HCT116 (cell line): ENCODE results near the gene APOM. TPM values are rescaled to one million over a fixed set of nuclear protein-coding genes. Genes with fewer than 3 reads are reported as not detected.

Experiments
- ATAC-seq: fragments of 200-7000 bp; cut with Tn5 transposase; 2 replicates; pipeline ENCODE4 v1.9.1; 2020; ENCODE audit warnings: mild to moderate bottlenecking, moderate library complexity
- BruUV-seq: library from RNA; stranded (reverse); fragments of 400-500 nt; replicated peaks from 2 replicates; lab custom pipeline; 2021; lab: Mats Ljungman, UMichigan
- CTCF ChIA-PET: fragments of 300-600 bp; sonication (Branson Sonifier 250); formaldehyde crosslinking; loops from one replicate; lab custom pipeline; 2021; ENCODE audit warnings: antibody characterized with exemption; lab: Charles Lee
- POLR2A ChIA-PET: fragments of 300-600, 350-600 bp; sonication (Branson Sonifier 250); formaldehyde crosslinking; loops from one replicate; lab custom pipeline; 2021; ENCODE audit warnings: antibody characterized with exemption; lab: Charles Lee
- RAD21 ChIA-PET, 2 experiments: fragments of 300-600 bp; sonication (Branson Sonifier 250); formaldehyde crosslinking; loops; one replicate each; lab custom pipeline; 2023; ENCODE audit warnings: low total read pairs in 2 of 2; ENCODE audit not compliant: uncharacterized antibody in 2 of 2, unreplicated experiment in 2 of 2, low non-redundant PET in 1 of 2; lab: Charles Lee
- DNase-seq: peaks from one replicate; pipeline ENCODE4 v3.0.0-alpha.2; 2010; ENCODE audit warnings: low read depth, low spot score
- H2AFZ ChIP-seq: fragments of 200-600 bp; shearing (Covaris generic), sonication (generic); 2 replicates; pipeline ENCODE4 v1.6.1; 2017; ENCODE audit warnings: low read depth, mixed run types, mixed read lengths, antibody characterized with exemption, low read length; ENCODE audit not compliant: poor library complexity, severe bottlenecking
- H3K27ac ChIP-seq: 2 replicates; pipeline ENCODE4 v1.5.1; 2012; ENCODE audit warnings: low read depth, low read length
- H3K27me3 ChIP-seq: fragments of 200-600 bp; sonication (generic); 2 replicates; pipeline ENCODE4 v1.6.1; 2016; ENCODE audit warnings: mixed run types, low read length, mixed read lengths; ENCODE audit not compliant: insufficient read depth
- H3K36me3 ChIP-seq, 2 experiments: fragments of 200-500 bp in 1 of 2; fragments of 200-600 bp in 1 of 2; sonication (Bioruptor generic) in 1 of 2; sonication (generic) in 1 of 2; 2 replicates each; pipeline versions ENCODE4 v1.5.1 to v1.6.1; 2014 to 2016; ENCODE audit warnings: low read length in 2 of 2, inconsistent platforms in 1 of 2, mixed read lengths in 1 of 2, mixed run types in 1 of 2; ENCODE audit not compliant: insufficient read depth in 2 of 2, control insufficient read depth in 1 of 2
- H3K4me1 ChIP-seq, 2 experiments: fragments of 200-600 bp in 1 of 2; sonication (generic) in 1 of 2; 2 replicates each; pipeline versions ENCODE4 v1.5.1 to v1.6.1; 2012 to 2017; ENCODE audit warnings: low read length in 2 of 2, inconsistent platforms in 1 of 2, mild to moderate bottlenecking in 1 of 2, mixed read lengths in 1 of 2, mixed run types in 1 of 2, moderate library complexity in 1 of 2; ENCODE audit not compliant: insufficient read depth in 2 of 2, control insufficient read depth in 1 of 2
- H3K4me2 ChIP-seq: fragments of 200-600 bp; sonication (generic); 2 replicates; pipeline ENCODE4 v1.6.1; 2017; ENCODE audit warnings: mixed run types, low read length, mixed read lengths
- H3K4me3 ChIP-seq, 2 experiments: fragments of 200-600 bp in 1 of 2; sonication (generic) in 1 of 2; replicated peaks in 1 of 2; 2 replicates each; pipeline ENCODE4 v1.5.1; 2011 to 2016; ENCODE audit warnings: low read length in 2 of 2, control low read depth in 1 of 2, low read depth in 1 of 2, mild to moderate bottlenecking in 1 of 2, mixed read lengths in 1 of 2, mixed run types in 1 of 2
- H3K79me2 ChIP-seq: fragments of 200-600 bp; sonication (generic); 2 replicates; pipeline ENCODE4 v1.6.1; 2017; ENCODE audit warnings: mild to moderate bottlenecking, mixed run types, low read length, moderate library complexity, mixed read lengths; ENCODE audit not compliant: insufficient read depth
- H3K9ac ChIP-seq: fragments of 200-600 bp; sonication (generic); 2 replicates; pipeline ENCODE4 v1.6.1; 2016; ENCODE audit warnings: low read length, mixed read lengths
- H3K9me2 ChIP-seq: fragments of 200-600 bp; sonication (generic), shearing (Covaris generic); 2 replicates; pipeline ENCODE4 v1.6.1; 2017; ENCODE audit warnings: mixed run types, mild to moderate bottlenecking, moderate library complexity; ENCODE audit not compliant: insufficient read depth
- H3K9me3 ChIP-seq, 2 experiments: fragments of 200-500 bp in 1 of 2; fragments of 200-600 bp in 1 of 2; sonication (Bioruptor generic) in 1 of 2; sonication (generic) in 1 of 2; 2 replicates each; pipeline ENCODE4 v1.6.1; 2014 to 2017; ENCODE audit warnings: low read length in 2 of 2, mixed read lengths in 2 of 2, inconsistent platforms in 1 of 2, low read depth in 1 of 2, mild to moderate bottlenecking in 1 of 2, mixed run types in 1 of 2, moderate library complexity in 1 of 2; ENCODE audit not compliant: control insufficient read depth in 1 of 2, insufficient read depth in 1 of 2
- H4K20me1 ChIP-seq: fragments of 200-600 bp; sonication (generic), shearing (Covaris generic); 2 replicates; pipeline ENCODE4 v1.6.1; 2017; ENCODE audit warnings: mixed run types, mild to moderate bottlenecking, moderate library complexity; ENCODE audit not compliant: insufficient read depth
- CBX3 ChIP-seq: IDR thresholded peaks from 2 replicates; pipeline ENCODE4 v1.6.1; 2012; ENCODE audit warnings: low read depth
- EGR1 ChIP-seq: IDR thresholded peaks from 2 replicates; pipeline ENCODE4 v1.6.1; 2012; ENCODE audit warnings: low read depth
- ELF1 ChIP-seq: IDR thresholded peaks from 2 replicates; pipeline ENCODE4 v1.6.1; 2012; ENCODE audit warnings: low read depth, borderline replicate concordance
- EZH2 ChIP-seq: fragments of 200-600 bp; sonication (generic); IDR thresholded peaks from 2 replicates; pipeline ENCODE4 v1.6.1; 2017; ENCODE audit warnings: antibody characterized with exemption, mixed run types
- EZH2phosphoT487 ChIP-seq: fragments of 200-600 bp; IDR thresholded peaks from 2 replicates; pipeline ENCODE4 v1.6.1; 2018; ENCODE audit warnings: antibody characterized with exemption, borderline replicate concordance
- FOSL1 ChIP-seq: IDR thresholded peaks from 2 replicates; pipeline ENCODE4 v1.6.1; 2012; ENCODE audit warnings: low read depth
- JUND ChIP-seq: IDR thresholded peaks from 2 replicates; pipeline ENCODE4 v1.6.1; 2012
- POLR2A ChIP-seq: IDR thresholded peaks from 2 replicates; pipeline ENCODE4 v1.7.0; 2011; ENCODE audit warnings: borderline replicate concordance; ENCODE audit not compliant: insufficient read depth, insufficient read length; ENCODE audit errors: extremely low read depth
- POLR2AphosphoS5 ChIP-seq: IDR thresholded peaks from 2 replicates; pipeline ENCODE4 v1.6.1; 2011; ENCODE audit warnings: mild to moderate bottlenecking, low read depth, low read length, moderate library complexity
- RAD21 ChIP-seq: IDR thresholded peaks from 2 replicates; pipeline ENCODE4 v1.6.1; 2012; ENCODE audit warnings: low read depth, mild to moderate bottlenecking
- REST ChIP-seq: IDR thresholded peaks from 2 replicates; pipeline ENCODE4 v1.6.1; 2012; ENCODE audit warnings: low read depth
- SIN3A ChIP-seq: IDR thresholded peaks from 2 replicates; pipeline ENCODE4 v1.6.1; 2012; ENCODE audit warnings: low read depth
- SP1 ChIP-seq: IDR thresholded peaks from 2 replicates; pipeline ENCODE4 v1.6.1; 2012; ENCODE audit warnings: low read depth
- SRF ChIP-seq: IDR thresholded peaks from 2 replicates; pipeline ENCODE4 v1.6.1; 2012; ENCODE audit warnings: low read depth
- YY1 ChIP-seq: IDR thresholded peaks from 2 replicates; pipeline ENCODE4 v1.6.1; 2011; ENCODE audit warnings: low read length, low read depth, moderate library complexity, mild to moderate bottlenecking; ENCODE audit not compliant: insufficient replicate concordance; ENCODE audit errors: extremely low read depth
- ZFX ChIP-seq: fragments of 450-650 bp; IDR thresholded peaks from 2 replicates; pipeline ENCODE4 v1.6.1; 2017
- intact Hi-C: fragments of 100-400 bp; cut with micrococcal nuclease; formaldehyde crosslinking; loops from 2 replicates; pipeline ENCODE4 v1.10.0; 2022
- total RNA-seq: library from RNA; stranded (reverse); gene quantifications from one replicate; pipeline ENCODE4 v1.2.1, GENCODE V29; 2021; ENCODE audit not compliant: unreplicated experiment
- TF ChIP-seq, protein P1 (sequence below): IDR thresholded peaks from 2 replicates; pipeline ENCODE4 v1.6.1; 2011; ENCODE audit warnings: mild to moderate bottlenecking, low read length, moderate library complexity; ENCODE audit not compliant: insufficient replicate concordance; ENCODE audit errors: extremely low read depth
- TF ChIP-seq, protein P2 (sequence below): IDR thresholded peaks from 2 replicates; pipeline ENCODE4 v1.6.1; 2012

APOM gene
- total RNA-seq, 1 experiment from 2014 or later, result 2.2 TPM

DNA sequence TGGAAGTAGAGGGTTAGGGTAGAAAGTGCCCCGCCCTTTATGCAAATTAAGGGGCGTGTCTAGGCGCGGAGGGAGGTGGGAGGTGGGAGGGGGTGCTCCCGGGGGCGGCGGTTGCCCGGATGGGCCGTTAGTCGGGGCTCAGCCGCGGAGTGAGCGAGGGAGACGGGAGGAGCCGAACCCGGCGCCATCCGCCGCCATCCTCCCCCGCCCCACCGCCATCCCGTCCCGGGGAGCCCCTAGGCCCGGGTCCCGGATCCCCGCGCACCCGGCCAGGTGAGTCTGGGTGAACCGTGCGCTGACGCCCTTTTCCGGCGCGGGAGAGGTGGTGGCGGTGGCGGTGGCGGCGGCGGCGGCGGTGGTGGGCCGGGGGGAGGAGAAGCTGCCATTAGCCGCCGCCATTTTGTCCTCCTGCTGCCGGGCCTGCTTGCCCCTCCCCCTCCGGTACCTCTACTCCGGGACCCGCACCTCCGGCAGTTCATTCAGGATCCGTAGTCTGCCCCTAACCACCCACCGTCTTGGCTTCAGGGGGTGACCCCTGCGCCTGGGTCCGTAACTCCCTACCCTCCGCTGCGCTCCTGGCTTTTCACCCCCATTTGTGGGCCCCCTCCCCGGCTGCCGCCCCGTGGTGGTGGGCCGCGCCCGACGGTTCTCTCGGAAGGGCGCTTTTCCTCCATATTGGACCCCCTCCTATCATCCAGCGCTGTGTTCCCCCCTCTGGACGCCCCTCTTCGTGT lies 34.9 kb upstream of the APOM start, which contains the start of gene PRRC2A (continued):
- TF ChIP-seq EGR1 (peak; percentile 82), SP1 (0 out of 2 replicates have a peak, but pooled peaks have one; percentile 54), EZH2phosphoT487 (no peak), SIN3A (no peak), EZH2 (no peak)

DNA sequence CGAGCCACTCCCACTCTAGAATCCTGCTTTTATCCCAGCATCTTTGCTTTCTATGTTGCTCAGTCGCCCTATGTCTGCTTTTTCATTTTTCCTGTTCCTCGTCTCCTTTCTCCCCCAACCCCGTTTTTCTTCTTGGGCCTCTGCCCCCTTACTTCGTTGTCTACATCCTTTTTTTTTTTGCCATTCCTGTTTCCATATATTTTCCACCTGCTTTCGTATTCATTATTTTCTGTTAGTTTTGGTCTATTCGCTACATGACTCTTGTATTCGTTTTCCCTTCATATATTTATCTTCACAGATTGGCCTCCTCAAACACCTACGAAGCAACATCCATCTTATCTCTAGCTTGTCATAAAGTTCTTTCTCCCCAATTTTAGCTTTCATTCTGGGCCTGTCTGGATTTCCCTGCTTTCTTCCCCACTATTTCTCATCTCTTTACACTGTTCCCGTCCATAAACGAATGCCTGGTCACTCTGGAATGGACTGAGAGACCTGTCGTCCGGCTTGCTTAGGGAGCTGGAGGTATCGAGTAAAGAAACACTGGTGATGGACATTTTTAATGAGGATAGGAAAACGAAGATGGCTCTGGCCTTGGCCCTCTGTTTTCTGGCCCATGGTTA lies 34.3 kb upstream of the APOM start:
- Histone ChIP-seq H3K27ac (peak overlapping the region; percentile 90), H3K79me2 (peaks cover 56% of the 10 kb centered on the region), H3K4me2 (peak overlapping the region; percentile 91), H3K36me3 (peaks cover 19 to 50% of the 10 kb centered on the region in 2 experiments), H4K20me1 (no peaks in the 10 kb centered on the region), H2AFZ (no peak overlapping the region), H3K27me3 (no peaks in the 10 kb centered on the region), H3K9ac (peak overlapping the region; percentile 98), H3K4me3 (peak overlapping the region; percentile 99 to 100), H3K9me2 (no peaks in the 10 kb centered on the region), H3K4me1 (peaks cover 6 to 18% of the 10 kb centered on the region in 2 experiments; a peak in 3 of 4 replicates), H3K9me3 (no peaks in the 10 kb centered on the region)
- RAD21 ChIA-PET, result no interaction called here
- POLR2A ChIA-PET, result interaction anchor here (0.7 to 0.8 kb wide), 2 partner anchors 30 to 43 kb away, joined by 3 read pairs; partner anchors contain the start of gene GPANK1
- TF ChIP-seq JUND, result no peak
- TF ChIP-seq REST, result no peak
- TF ChIP-seq SIN3A, result no peak
- TF ChIP-seq CBX3, result no peak
- no peak for TF ChIP-seq RAD21
- TF ChIP-seq FOSL1, result no peak
- no peak for TF ChIP-seq POLR2AphosphoS5
- TF ChIP-seq EZH2, result no peak
- TF ChIP-seq, protein P1, sequence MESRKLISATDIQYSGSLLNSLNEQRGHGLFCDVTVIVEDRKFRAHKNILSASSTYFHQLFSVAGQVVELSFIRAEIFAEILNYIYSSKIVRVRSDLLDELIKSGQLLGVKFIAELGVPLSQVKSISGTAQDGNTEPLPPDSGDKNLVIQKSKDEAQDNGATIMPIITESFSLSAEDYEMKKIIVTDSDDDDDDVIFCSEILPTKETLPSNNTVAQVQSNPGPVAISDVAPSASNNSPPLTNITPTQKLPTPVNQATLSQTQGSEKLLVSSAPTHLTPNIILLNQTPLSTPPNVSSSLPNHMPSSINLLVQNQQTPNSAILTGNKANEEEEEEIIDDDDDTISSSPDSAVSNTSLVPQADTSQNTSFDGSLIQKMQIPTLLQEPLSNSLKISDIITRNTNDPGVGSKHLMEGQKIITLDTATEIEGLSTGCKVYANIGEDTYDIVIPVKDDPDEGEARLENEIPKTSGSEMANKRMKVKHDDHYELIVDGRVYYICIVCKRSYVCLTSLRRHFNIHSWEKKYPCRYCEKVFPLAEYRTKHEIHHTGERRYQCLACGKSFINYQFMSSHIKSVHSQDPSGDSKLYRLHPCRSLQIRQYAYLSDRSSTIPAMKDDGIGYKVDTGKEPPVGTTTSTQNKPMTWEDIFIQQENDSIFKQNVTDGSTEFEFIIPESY, result no peak
- TF ChIP-seq POLR2A, result no peak
- TF ChIP-seq SP1, result no peak
- TF ChIP-seq, protein P2, sequence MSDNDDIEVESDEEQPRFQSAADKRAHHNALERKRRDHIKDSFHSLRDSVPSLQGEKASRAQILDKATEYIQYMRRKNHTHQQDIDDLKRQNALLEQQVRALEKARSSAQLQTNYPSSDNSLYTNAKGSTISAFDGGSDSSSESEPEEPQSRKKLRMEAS, result no peak
- no peak for TF ChIP-seq EZH2phosphoT487
- TF ChIP-seq YY1, result no peak
- TF ChIP-seq EGR1, result no peak
- TF ChIP-seq ELF1, result no peak
- TF ChIP-seq SRF, result no peak
- no peak for TF ChIP-seq ZFX
- DNase-seq (no peak), ATAC-seq (no peak)
- BruUV-seq, result TSS peak; percentile 65
- intact Hi-C loops, result no loop called here
- CTCF ChIA-PET, result interaction anchor here (1.0 kb wide), 1 partner anchor 41 kb away, joined by 3 read pairs; no protein-coding TSS in a partner anchor
